OCI-LY1 (cell line): ENCODE data around the gene SERGEF.

Experiments used
- EZH2 ChIP-seq: fragments of 200-600 bp; sonication (generic), shearing (Covaris generic); IDR thresholded peaks from 2 replicates; pipeline ENCODE4 v1.8.0; 2017; ENCODE audit warnings: borderline replicate concordance, mixed run types, mild to moderate bottlenecking, antibody characterized with exemption, low read length, moderate library complexity, mixed read lengths
- TF ChIP-seq, protein P1 (sequence below): fragments of 200-600 bp; sonication (generic), shearing (Covaris generic); IDR thresholded peaks from 2 replicates; pipeline ENCODE4 v1.5.1; 2017; ENCODE audit warnings: mild to moderate bottlenecking, antibody characterized with exemption, low read length, moderate library complexity, mixed read lengths

GRCh38 chr11:17802491-17802890 lies 210.4 kb downstream of the SERGEF start:
- TF ChIP-seq, protein P1, sequence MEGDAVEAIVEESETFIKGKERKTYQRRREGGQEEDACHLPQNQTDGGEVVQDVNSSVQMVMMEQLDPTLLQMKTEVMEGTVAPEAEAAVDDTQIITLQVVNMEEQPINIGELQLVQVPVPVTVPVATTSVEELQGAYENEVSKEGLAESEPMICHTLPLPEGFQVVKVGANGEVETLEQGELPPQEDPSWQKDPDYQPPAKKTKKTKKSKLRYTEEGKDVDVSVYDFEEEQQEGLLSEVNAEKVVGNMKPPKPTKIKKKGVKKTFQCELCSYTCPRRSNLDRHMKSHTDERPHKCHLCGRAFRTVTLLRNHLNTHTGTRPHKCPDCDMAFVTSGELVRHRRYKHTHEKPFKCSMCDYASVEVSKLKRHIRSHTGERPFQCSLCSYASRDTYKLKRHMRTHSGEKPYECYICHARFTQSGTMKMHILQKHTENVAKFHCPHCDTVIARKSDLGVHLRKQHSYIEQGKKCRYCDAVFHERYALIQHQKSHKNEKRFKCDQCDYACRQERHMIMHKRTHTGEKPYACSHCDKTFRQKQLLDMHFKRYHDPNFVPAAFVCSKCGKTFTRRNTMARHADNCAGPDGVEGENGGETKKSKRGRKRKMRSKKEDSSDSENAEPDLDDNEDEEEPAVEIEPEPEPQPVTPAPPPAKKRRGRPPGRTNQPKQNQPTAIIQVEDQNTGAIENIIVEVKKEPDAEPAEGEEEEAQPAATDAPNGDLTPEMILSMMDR: no peak
- TF ChIP-seq EZH2: no peak
